Measurements from ENCODE around the gene TFF1. TPM values are rescaled to one million over a fixed set of nuclear protein-coding genes. Genes with fewer than 3 reads are reported as not detected.

The TFF1 gene
- total RNA-seq, 2 experiments from 2014 or later: not detected

- Mint-ChIP-seq H3K4me1 (ENCODE audit: low read depth) (peaks cover 5% of the 10 kb centered on the region), H3K27ac (no peak overlapping the region), H3K36me3 (no peaks in the 10 kb centered on the region), H3K4me3 (no peak overlapping the region), H3K9me3 (no peaks in the 10 kb centered on the region), H3K27me3 (peaks cover 4% of the 10 kb centered on the region)
- DNase-seq: no peak
- POLR2A ChIA-PET: no interaction called here
- intact Hi-C loops (cut with micrococcal nuclease): no loop called here
- CTCF ChIA-PET: no interaction called here
Measured at GRCh38 chr21:42321231-42321630, 45.1 kb downstream of the TFF1 start.

- no peak for DNase-seq
- Mint-ChIP-seq H3K9me3 (no peaks in the 10 kb centered on the region), H3K4me1 (ENCODE audit: low read depth) (peaks cover 5% of the 10 kb centered on the region), H3K36me3 (no peaks in the 10 kb centered on the region), H3K27ac (no peak overlapping the region), H3K27me3 (peaks cover 4% of the 10 kb centered on the region), H3K4me3 (no peak overlapping the region)
- CTCF ChIA-PET: no interaction called here
- POLR2A ChIA-PET: no interaction called here
- intact Hi-C loops (cut with micrococcal nuclease): no loop called here
Measured at GRCh38 chr21:42320791-42321190, 45.5 kb downstream of the TFF1 start.

- Mint-ChIP-seq H3K4me3 (no peak overlapping the region), H3K9me3 (no peaks in the 10 kb centered on the region), H3K27ac (no peak overlapping the region), H3K27me3 (peaks cover 4% of the 10 kb centered on the region), H3K4me1 (ENCODE audit: low read depth) (peaks cover 5% of the 10 kb centered on the region), H3K36me3 (no peaks in the 10 kb centered on the region)
- POLR2A ChIA-PET: no interaction called here
- CTCF ChIA-PET: interaction anchor here (1.9 kb wide), 1 partner anchor 10 kb away, joined by 8 read pairs; no protein-coding TSS in a partner anchor
- intact Hi-C loops (cut with micrococcal nuclease): no loop called here
- DNase-seq: no peak
Measured at GRCh38 chr21:42319851-42320572, 46.3 kb downstream of the TFF1 start.

- H3K9me3 Mint-ChIP-seq: no peaks in the 10 kb centered on the region
- H3K4me1 Mint-ChIP-seq (ENCODE audit: low read depth): peaks cover 5% of the 10 kb centered on the region
- H3K27me3 Mint-ChIP-seq: peaks cover 3% of the 10 kb centered on the region
- DNase-seq: no peak
- no peak overlapping the region for H3K4me3 Mint-ChIP-seq
- no peaks in the 10 kb centered on the region for H3K36me3 Mint-ChIP-seq
- CTCF ChIA-PET: interaction anchor here (1.9 kb wide), 1 partner anchor 9 kb away, joined by 8 read pairs; no protein-coding TSS in a partner anchor
- POLR2A ChIA-PET: no interaction called here
- H3K27ac Mint-ChIP-seq: no peak overlapping the region
- intact Hi-C loops (cut with micrococcal nuclease): no loop called here
Measured at GRCh38 chr21:42319376-42319775, 47.0 kb downstream of the TFF1 start.

DNA sequence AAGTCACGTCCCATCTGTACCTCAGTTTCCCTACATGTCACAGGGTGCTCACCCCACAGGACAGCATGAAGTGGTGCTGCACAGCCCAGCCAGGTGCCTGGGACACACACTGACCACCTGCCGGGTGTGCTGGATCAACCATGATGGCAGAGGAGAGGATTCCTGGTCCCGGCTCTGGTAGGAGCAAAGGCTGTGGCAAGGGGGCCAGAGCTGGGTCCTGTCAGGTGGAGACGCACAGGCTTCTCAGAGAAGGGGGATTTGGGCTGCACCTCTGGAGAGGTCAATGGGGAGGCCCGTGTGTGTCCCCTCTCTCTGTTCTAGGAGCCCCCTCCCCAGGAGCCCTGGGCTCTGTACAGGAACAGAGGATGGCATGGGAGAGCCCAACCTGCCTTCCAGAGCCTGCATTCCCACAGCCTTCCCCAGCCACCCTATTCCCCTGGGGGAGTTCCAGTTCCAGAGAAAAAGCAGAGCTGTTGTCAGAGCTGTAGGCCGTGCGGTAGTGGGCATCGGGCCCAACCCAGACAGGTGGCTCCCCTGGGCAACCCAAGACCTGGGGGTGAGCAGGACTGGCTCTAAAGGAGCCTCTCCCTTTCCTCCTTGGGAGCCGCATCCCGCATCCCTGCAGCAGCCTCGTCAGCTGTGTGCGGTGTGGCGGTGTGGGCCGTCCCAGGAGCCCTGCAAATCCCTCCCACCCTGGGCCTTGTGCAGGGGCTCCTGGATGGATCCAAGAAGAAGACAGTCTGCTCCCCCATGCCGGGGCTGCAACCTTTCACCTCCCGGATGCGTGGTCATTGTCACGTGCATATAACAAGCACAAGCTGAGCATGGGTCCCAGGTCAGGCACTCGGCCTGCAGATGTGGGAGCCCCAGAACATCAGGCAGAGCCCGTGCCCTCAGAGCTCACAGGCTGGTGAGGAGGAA is 48.2 kb downstream of the TFF1 start:
- POLR2A ChIA-PET: no interaction called here
- Mint-ChIP-seq H3K36me3 (no peaks in the 10 kb centered on the region), H3K27ac (no peak overlapping the region), H3K27me3 (no peaks in the 10 kb centered on the region), H3K9me3 (no peaks in the 10 kb centered on the region), H3K4me3 (no peak overlapping the region), H3K4me1 (ENCODE audit: low read depth) (peaks cover 5% of the 10 kb centered on the region)
- DNase-seq: no peak
- CTCF ChIA-PET: interaction anchor here (0.6 to 1.9 kb wide), 4 partner anchors 8 to 150 kb away, joined by 3 to 8 read pairs (median 4); no protein-coding TSS in a partner anchor
- intact Hi-C loops (cut with micrococcal nuclease): no loop called here

DNA sequence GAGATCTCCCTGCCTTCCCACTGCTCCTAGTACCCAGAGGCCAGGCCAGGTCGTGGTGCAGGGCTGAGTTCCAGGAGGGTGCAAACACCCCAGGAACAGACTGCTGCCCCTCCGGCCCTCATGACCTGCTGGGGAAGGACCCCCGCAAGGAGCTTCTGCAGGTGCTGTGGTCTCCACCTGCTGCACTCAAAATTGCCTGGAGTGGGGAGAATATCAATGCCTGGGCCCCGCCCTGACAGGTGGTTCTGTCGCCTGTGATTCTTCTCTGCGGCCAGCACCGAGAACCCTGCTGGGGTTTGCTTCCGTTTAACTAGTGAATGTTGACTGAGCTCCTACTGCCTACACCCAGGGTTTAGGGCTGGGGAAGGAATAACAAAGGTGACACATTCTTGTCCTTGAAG is 49.0 kb downstream of the TFF1 start:
- DNase-seq: no peak
- intact Hi-C loops (cut with micrococcal nuclease): no loop called here
- Mint-ChIP-seq H3K9me3 (no peaks in the 10 kb centered on the region), H3K27ac (no peak overlapping the region), H3K27me3 (no peaks in the 10 kb centered on the region), H3K4me3 (no peak overlapping the region), H3K36me3 (no peaks in the 10 kb centered on the region), H3K4me1 (ENCODE audit: low read depth) (peaks cover 5% of the 10 kb centered on the region)
- POLR2A ChIA-PET: interaction anchor here (0.6 kb wide), 1 partner anchor 181 kb away, joined by 4 read pairs; no protein-coding TSS in a partner anchor
- CTCF ChIA-PET: no interaction called here

GRCh38 chr21:42316891-42317290 is 49.4 kb downstream of the TFF1 start:
- Mint-ChIP-seq H3K4me1 (ENCODE audit: low read depth) (peaks cover 5% of the 10 kb centered on the region), H3K36me3 (no peaks in the 10 kb centered on the region), H3K9me3 (no peaks in the 10 kb centered on the region), H3K27ac (no peak overlapping the region), H3K27me3 (no peaks in the 10 kb centered on the region), H3K4me3 (no peak overlapping the region)
- DNase-seq: no peak
- intact Hi-C loops (cut with micrococcal nuclease): no loop called here
- POLR2A ChIA-PET: interaction anchor here (0.6 kb wide), 1 partner anchor 181 kb away, joined by 4 read pairs; no protein-coding TSS in a partner anchor
- CTCF ChIA-PET: no interaction called here

DNA sequence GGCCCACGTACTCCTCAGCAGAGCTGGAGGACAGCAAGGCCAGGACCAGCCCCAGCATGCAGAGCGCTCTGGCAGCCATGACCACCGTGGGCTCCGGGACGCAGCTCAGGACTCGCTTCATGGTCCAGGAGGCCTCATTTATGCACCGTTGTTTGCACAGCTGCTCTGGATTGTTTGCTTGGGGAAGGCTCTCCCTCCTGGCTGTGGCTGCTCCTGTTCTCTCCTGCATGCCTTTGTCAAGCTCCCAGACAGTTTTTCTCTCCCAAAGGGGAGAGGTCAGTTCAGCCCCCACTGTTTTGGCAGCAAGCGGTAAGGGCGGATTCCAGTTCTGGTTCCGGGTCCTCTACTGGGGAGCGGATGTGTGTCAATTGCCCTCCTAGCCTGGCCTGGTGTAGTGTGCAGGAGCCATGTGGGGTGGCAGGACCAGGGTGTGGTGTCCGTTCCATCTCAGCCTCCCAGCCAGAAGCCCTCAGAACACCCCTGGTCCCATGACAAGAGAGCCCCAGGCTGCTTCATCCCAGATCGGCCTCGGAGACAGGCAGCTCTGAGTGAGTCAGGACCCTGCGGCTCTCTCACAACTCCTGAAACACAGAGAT is 50.9 kb downstream of the TFF1 start, which contains the start of gene TFF3:
TSS of gene TFF3 (minus strand) at position 114 of the 596 bp plus-strand sequence. CDS start at position 79, 35 bp downstream.
- no peaks in the 10 kb centered on the region for H3K9me3 Mint-ChIP-seq
- no peak within 1 kb of the TSS for H3K27ac Mint-ChIP-seq
- no peaks in the 10 kb centered on the region for H3K27me3 Mint-ChIP-seq
- intact Hi-C loops (cut with micrococcal nuclease): no loop called here
- H3K36me3 Mint-ChIP-seq: no peaks in the 10 kb centered on the region
- no peak for DNase-seq
- no peak within 1 kb of the TSS for H3K4me3 Mint-ChIP-seq
- CTCF ChIA-PET: no interaction called here
- peaks cover 5% of the 10 kb centered on the region for H3K4me1 Mint-ChIP-seq (ENCODE audit: low read depth)
- POLR2A ChIA-PET: no interaction called here

DNA sequence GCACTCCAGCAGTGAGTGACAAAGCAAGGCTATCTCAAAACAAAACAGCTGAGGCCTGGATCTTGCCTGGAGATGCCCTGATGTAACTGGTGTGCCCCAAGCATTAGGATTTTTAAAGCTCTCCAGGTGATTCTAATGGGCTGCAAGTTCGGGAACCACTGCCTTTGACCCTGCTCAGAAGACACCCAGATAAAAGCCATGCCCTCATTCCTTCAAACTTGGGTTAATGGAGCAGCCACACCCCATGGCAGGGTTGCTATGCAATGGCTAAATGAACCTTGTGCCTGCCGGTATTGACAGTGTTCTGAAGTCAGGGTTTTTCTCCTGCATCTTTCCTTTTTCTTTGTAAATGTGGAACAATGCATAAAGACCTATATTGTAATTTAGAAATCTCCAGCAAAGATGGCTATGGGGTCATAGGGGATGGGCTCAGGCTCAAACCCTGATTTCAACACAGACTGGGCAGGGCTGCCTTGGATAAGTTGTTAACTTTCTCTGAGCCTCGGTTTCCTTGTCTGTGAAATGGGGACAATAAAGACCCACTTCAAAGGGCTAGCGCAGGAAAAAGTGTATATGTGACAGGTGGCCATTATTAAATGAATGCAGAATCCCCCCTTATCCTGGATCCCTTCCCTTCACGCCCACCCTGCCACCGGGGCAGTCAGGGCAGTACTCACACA is 51.6 kb downstream of the TFF1 start:
- CTCF ChIA-PET: interaction anchor here (0.5 to 1.7 kb wide), 2 partner anchors 66 to 78 kb away, joined by 3 to 4 read pairs; no protein-coding TSS in a partner anchor

GRCh38 chr21:42313501-42313969 is 52.8 kb downstream of the TFF1 start:
- intact Hi-C loops (cut with micrococcal nuclease): no loop called here
- H3K4me1 Mint-ChIP-seq (ENCODE audit: low read depth): peaks cover 3% of the 10 kb centered on the region
- POLR2A ChIA-PET: no interaction called here
- H3K27ac Mint-ChIP-seq: no peak overlapping the region
- no peak overlapping the region for H3K4me3 Mint-ChIP-seq
- no peaks in the 10 kb centered on the region for H3K36me3 Mint-ChIP-seq
- H3K9me3 Mint-ChIP-seq: no peaks in the 10 kb centered on the region
- H3K27me3 Mint-ChIP-seq: no peaks in the 10 kb centered on the region
- no peak for DNase-seq
- CTCF ChIA-PET: interaction anchor here (1.7 kb wide), 1 partner anchor 68 kb away, joined by 4 read pairs; no protein-coding TSS in a partner anchor

More for the DNA sequence above, 51.6 kb downstream of the TFF1 start:
- Mint-ChIP-seq H3K27ac (no peak overlapping the region), H3K27me3 (no peaks in the 10 kb centered on the region), H3K9me3 (no peaks in the 10 kb centered on the region), H3K4me3 (no peak overlapping the region), H3K36me3 (no peaks in the 10 kb centered on the region), H3K4me1 (ENCODE audit: low read depth) (peaks cover 5% of the 10 kb centered on the region)
- no peak for DNase-seq
- POLR2A ChIA-PET: no interaction called here
- intact Hi-C loops (cut with micrococcal nuclease): no loop called here

DNA sequence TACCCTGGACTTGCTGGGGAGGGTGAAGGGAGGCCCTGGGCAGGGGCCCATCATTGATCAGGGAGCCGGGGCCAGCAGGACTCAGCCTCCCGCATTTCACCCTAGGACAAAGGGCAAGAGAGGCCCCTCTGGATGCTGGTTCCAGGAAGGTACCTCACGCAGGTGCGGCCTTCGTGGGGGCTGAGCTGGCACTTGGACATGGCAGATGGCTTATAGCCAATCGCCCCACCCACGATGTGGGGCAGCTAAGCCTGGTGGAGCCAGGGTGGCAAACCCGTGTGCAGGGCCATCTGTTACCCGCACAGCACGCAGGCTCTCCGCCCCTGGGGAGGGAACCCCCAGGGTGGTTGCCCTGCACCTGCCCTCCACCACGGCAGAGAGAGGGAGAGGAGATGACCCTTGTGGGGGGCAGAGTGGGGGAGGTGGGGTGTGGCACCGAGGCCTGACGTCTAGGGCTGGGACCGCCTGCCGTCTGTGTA is 53.7 kb downstream of the TFF1 start:
- H3K9me3 Mint-ChIP-seq: no peaks in the 10 kb centered on the region
- H3K36me3 Mint-ChIP-seq: no peaks in the 10 kb centered on the region
- DNase-seq: no peak
- no peak overlapping the region for H3K4me3 Mint-ChIP-seq
- ChIA-PET POLR2A (no interaction called here), CTCF (interaction anchor here (1.0 to 4.0 kb wide), 2 partner anchors 137 to 145 kb away, joined by 3 to 34 read pairs; no protein-coding TSS in a partner anchor)
- intact Hi-C loops (cut with micrococcal nuclease): no loop called here
- peaks cover 3% of the 10 kb centered on the region for H3K4me1 Mint-ChIP-seq (ENCODE audit: low read depth)
- H3K27me3 Mint-ChIP-seq: peaks cover under 1% of the 10 kb centered on the region
- H3K27ac Mint-ChIP-seq: no peak overlapping the region

Measured in activated CD4-positive, alpha-beta memory T cell treated with anti-CD3 and anti-CD28 coated beads for 36 hours (primary cell).